RPMI8226 (cell line): Measurements from ENCODE around the gene PTPRN2.

Experiments used
- DNase-seq: peaks from one replicate; pipeline ENCODE4 v3.0.0-alpha.2; 2015

PTPRN2 gene

DNA sequence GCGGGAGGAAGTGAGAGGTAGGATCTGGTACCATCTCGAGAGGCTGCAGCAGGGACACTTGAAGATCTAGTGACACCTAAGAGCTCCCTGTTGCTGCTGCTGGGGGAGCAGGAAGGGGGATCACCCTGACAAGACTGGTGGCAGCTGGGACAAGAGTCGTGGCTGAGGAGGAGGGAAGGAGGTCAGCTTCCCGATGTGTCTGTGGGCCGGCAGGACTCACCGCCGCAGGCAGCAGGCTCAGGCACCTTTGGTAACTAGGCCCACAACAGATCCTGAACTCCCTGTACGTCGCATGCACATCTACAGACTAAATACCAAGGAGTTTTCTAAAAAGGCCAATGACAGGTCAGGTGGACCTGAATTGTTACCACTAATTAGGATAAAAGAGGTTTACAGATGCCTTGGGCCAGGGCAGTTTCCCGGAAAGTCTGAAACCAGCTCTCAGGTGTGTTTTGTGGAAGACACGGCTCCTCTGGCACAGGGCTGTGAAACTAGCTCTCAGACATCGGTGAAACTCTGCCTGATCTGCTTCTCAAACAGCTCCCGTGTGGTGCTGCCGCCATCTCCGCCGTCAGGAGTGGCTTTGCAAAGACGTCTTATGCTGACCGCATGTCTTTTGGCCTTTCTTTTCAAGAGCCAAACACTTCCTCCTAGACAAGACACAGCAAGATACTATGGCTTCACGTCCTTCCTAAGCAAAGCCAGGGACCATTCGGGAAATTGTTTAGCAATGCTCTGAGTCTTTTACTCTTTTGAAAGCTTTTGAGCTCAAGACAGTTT lies 609.7 kb downstream of the PTPRN2 start:
- DNase-seq: peak; percentile 30

GRCh38 chr7:157977306-157977705 lies 610.3 kb downstream of the PTPRN2 start:
- DNase-seq: no peak

DNA sequence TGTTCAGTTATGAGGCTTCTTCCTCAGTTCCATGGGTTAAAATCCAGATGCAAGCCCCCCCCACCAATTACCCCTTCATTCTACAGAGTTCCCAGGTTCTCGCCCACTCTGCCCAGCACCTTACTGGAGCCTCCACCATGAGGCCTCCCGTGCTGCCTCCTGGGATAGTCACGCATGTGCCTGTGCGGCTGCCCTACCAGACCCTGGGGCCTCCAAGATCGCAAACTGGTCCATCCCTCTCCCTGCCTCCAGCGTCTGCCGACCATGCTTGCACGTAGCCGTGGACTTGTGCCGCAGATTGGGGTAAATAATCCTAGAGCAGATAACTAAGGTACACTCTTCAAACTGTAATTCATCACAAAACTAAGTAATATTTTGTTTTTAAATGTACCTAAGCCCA lies 611.2 kb downstream of the PTPRN2 start:
- DNase-seq: no peak

- no peak for DNase-seq
Measured at GRCh38 chr7:157975401-157976372, 611.9 kb downstream of the PTPRN2 start.

- no peak for DNase-seq
Measured at GRCh38 chr7:157974678-157975230, 612.9 kb downstream of the PTPRN2 start.

GRCh38 chr7:157973971-157974677 lies 613.5 kb downstream of the PTPRN2 start:
- no peak for DNase-seq

DNA sequence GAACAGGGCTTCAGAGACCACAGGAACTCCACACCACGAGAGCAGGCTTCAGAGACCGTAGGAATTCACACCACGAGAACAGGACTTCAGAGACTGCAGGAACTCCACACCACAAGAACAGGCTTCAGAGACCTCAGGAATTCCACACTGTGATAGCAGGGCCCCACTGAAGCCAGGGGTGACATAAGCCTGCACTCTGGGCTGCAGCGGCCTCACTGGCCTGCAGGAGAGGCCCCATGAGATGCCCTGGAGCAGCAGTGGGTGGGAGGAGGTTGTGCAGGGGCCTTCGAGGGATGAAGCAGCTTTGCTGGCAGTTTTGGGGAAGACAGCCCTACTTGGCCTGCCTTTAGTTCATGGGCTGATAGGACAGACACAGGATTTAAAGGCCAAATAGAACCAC lies 614.7 kb downstream of the PTPRN2 start:
- DNase-seq: no peak

DNA sequence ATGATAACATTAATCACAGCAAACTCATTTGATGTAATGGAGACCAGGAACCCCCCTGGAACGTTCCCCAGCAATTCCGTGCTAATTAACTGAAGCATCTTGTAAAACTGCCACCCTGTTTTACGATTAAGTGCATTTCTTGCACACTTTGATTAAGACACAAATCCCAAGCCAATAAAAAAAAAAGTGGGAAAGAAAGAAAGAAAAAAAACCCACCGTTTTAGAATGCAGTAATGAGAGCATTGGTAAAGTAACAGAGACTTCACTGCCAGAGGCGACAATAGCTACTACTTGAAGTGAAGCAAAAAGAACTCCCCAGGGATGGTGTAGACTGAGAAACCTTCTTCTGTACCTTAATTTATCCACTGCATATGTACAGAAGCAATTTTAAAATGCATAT lies 616.1 kb downstream of the PTPRN2 start:
- DNase-seq: no peak

- no peak for DNase-seq
Measured at GRCh38 chr7:157970744-157971143, 616.9 kb downstream of the PTPRN2 start.

DNA sequence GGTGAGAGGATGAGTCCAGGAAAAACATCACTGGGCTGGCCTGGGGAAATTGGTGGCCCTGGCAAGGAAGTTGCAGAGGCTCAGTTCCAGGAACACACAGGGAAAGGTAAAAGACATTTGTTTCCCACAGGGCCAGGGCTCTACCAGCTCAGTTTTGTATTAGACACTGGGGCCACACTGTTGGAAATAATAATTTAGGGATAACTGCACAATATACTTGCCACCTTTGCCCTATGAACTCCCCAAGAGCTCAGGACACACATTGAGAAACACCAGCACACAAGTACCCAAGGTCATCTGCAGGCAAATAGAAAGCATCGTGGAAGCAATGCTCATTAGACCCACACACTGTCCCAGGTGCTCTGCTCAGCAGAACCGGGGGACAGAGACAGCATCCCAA lies 617.6 kb downstream of the PTPRN2 start:
- no peak for DNase-seq

- no peak for DNase-seq
Measured at GRCh38 chr7:157966490-157966889, 621.1 kb downstream of the PTPRN2 start.

- no peak for DNase-seq
Measured at GRCh38 chr7:157964521-157964920, 623.1 kb downstream of the PTPRN2 start.

GRCh38 chr7:157964016-157964415 lies 623.6 kb downstream of the PTPRN2 start:
- DNase-seq: no peak

DNA sequence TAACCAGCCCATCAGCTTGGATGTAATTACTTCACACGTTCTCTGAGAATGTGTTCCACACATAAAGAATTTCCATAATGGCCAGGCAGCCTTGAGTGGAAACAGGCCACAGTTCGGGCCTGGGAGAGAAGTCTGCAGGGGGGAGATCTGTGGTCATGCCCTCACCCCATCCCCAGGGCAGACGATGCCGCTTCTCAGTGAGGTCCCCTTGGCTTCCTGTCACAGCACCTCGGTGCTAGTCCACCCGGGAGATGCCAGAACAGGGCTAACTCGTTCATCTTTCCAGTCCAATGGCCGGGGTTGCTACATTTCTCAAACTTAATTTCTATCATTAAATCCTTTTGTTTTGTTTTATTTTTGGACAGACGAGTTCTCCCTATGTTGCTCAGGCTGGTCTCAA lies 624.1 kb downstream of the PTPRN2 start:
- no peak for DNase-seq

DNA sequence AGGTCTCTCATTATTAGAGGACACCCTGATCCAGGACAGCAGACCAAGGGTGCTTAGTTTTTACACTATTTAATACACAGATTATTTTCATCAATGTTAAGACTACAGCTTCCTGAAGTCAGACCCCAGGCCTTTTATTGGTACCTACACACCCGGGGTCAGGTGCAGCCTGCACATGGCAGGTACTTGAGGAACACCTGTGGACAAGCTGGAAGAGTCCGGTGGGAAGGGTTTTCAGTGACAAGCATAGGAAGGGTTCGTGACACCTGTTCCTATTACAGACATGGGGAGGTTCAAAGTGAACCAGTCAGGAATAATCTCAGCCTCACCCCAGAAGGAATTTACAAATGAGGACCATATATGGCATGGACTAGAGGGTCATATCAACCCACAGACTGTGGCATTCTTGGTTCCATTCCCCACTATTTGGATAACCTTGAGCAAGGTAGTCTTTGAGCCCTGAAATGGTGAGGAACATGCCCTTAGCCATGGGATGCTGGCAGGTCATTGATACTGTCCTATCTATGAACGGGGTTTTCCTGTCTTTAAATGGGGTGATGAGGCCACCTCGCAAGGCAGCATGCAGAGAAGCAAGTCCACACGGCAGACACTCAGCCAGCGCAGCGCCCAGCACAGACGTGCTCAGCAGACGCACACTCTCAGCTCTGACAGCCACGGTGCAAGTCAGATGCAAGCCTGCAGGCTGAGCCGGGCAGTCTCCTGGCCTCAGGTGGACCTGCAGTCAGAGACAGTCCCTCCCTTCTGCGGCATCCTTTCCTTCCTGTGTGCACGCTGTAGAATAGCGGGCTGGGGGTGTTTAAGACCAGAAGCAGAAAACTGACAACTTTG lies 624.9 kb downstream of the PTPRN2 start:
- no peak for DNase-seq

GRCh38 chr7:157961731-157962457 lies 625.7 kb downstream of the PTPRN2 start:
- no peak for DNase-seq

GRCh38 chr7:157955348-157955999 lies 632.1 kb downstream of the PTPRN2 start:
- DNase-seq: no peak

GRCh38 chr7:157954901-157955300 lies 632.7 kb downstream of the PTPRN2 start:
- no peak for DNase-seq

- no peak for DNase-seq
Measured at GRCh38 chr7:157952841-157953645, 634.6 kb downstream of the PTPRN2 start.
